ENCODE data around the gene DHX9. TPM values are rescaled to one million over a fixed set of nuclear protein-coding genes. Genes with fewer than 3 reads are reported as not detected.

DHX9 gene
- total RNA-seq, 2 experiments from 2014 or later: 213 to 228 TPM

DNA sequence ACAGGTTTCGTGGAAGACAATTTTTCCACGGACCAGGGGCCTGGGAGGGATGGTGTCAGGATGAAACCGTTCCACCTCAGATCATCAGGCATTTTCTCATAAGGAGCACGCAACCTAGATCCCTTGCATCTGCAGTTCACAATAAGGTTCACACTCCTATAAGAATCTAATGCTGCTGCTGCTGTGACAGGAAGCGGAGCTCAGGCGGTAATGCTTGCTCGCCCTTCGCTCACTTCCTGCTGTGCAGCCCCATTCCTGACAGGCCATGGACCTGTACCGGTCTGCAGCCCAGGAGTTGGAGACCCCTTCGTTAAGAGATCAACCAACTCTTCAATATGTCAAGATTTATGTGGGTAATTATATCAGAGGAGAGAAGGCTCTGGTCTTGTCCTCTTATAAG, 3.3 kb upstream of the DHX9 start:
- H3K36me3 Mint-ChIP-seq (ENCODE audit: low read depth): peaks cover 15% of the 10 kb centered on the region
- intact Hi-C loops (cut with micrococcal nuclease): no loop called here
- H3K9me3 Mint-ChIP-seq: no peaks in the 10 kb centered on the region
- peaks cover 9% of the 10 kb centered on the region for H3K4me1 Mint-ChIP-seq (ENCODE audit: low read depth)
- H3K27me3 Mint-ChIP-seq: no peaks in the 10 kb centered on the region
- H3K4me3 Mint-ChIP-seq: no peak overlapping the region
- ATAC-seq (no peak), DNase-seq (no peak)
- no peak overlapping the region for H3K27ac Mint-ChIP-seq
- CTCF ChIA-PET: no interaction called here
- TF ChIP-seq, protein P1, sequence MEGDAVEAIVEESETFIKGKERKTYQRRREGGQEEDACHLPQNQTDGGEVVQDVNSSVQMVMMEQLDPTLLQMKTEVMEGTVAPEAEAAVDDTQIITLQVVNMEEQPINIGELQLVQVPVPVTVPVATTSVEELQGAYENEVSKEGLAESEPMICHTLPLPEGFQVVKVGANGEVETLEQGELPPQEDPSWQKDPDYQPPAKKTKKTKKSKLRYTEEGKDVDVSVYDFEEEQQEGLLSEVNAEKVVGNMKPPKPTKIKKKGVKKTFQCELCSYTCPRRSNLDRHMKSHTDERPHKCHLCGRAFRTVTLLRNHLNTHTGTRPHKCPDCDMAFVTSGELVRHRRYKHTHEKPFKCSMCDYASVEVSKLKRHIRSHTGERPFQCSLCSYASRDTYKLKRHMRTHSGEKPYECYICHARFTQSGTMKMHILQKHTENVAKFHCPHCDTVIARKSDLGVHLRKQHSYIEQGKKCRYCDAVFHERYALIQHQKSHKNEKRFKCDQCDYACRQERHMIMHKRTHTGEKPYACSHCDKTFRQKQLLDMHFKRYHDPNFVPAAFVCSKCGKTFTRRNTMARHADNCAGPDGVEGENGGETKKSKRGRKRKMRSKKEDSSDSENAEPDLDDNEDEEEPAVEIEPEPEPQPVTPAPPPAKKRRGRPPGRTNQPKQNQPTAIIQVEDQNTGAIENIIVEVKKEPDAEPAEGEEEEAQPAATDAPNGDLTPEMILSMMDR (IDR thresholded peaks at IDR 0.05): no peak
- POLR2A ChIA-PET: no interaction called here

DNA sequence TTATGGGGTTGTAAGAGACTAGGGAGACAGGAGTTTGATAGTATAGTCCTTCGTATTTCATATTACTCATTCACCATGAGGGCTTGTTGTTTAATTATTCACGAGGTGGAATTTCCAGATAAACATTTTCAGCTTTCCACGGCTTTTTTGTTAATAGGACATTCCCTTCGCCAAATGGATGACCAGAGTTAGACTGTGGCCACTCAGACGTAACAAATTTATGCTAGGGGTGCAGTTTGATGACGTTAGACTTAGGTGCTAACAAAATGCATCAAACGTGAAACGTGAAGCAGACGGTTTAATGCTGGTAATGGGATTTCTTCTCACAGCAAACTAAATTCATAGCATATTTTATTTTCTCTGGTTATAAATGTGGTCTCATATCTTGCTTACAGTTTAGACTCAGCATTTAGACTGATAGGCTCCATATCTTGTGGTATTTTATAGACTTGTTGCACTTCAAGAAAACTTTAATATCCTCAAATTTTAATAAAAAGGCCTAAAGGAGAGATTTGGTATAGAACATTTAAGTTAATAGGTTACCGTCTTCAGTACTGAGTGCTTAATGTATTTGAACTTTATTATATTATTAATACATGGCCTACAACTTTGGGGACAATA, 2.3 kb downstream of the DHX9 start:
- TF ChIP-seq, protein P1 (IDR thresholded peaks at IDR 0.05): no peak
- no peaks in the 10 kb centered on the region for H3K27me3 Mint-ChIP-seq
- ATAC-seq: no peak
- peaks cover 58% of the 10 kb centered on the region for H3K4me1 Mint-ChIP-seq (ENCODE audit: low read depth)
- H3K4me3 Mint-ChIP-seq: peak overlapping the region; percentile 87
- peaks cover 67% of the 10 kb centered on the region for H3K36me3 Mint-ChIP-seq (ENCODE audit: low read depth)
- POLR2A ChIA-PET: interaction anchor here (1.3 to 2.7 kb wide), 4 partner anchors 11 to 253 kb away, joined by 3 to 18 read pairs (median 5); no protein-coding TSS in a partner anchor
- DNase-seq: no peak
- no peaks in the 10 kb centered on the region for H3K9me3 Mint-ChIP-seq
- peak overlapping the region; percentile 93 for H3K27ac Mint-ChIP-seq
- intact Hi-C loops (cut with micrococcal nuclease): no loop called here
- CTCF ChIA-PET: no interaction called here

DNA sequence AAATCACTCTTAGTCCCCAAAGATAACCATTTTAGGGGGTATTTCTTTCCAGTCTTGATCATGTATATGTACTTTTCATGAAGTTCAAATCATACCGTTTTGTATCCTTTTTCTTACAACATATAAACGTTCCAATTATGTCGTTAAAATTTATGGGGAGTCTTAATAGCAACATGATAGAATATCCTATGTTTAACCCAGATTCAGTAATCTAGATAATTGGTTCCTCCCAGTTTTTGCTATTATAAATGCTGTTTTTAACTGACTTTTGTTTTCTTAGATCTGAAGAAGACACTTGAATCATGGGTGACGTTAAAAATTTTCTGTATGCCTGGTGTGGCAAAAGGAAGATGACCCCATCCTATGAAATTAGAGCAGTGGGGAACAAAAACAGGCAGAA, 3.1 kb downstream of the DHX9 start:
- Mint-ChIP-seq H3K27me3 (no peaks in the 10 kb centered on the region), H3K4me1 (ENCODE audit: low read depth) (peaks cover 66% of the 10 kb centered on the region), H3K4me3 (peak overlapping the region; percentile 87), H3K36me3 (ENCODE audit: low read depth) (peaks cover 74% of the 10 kb centered on the region), H3K9me3 (no peaks in the 10 kb centered on the region), H3K27ac (peak overlapping the region; percentile 68)
- CTCF ChIA-PET: interaction anchor here (1.2 kb wide), 1 partner anchor 11 kb away, joined by 3 read pairs; no protein-coding TSS in a partner anchor
- POLR2A ChIA-PET: no interaction called here
- TF ChIP-seq, protein P1 (IDR thresholded peaks at IDR 0.05): no peak
- DNase-seq (no peak), ATAC-seq (no peak)
- intact Hi-C loops (cut with micrococcal nuclease): no loop called here

DNA sequence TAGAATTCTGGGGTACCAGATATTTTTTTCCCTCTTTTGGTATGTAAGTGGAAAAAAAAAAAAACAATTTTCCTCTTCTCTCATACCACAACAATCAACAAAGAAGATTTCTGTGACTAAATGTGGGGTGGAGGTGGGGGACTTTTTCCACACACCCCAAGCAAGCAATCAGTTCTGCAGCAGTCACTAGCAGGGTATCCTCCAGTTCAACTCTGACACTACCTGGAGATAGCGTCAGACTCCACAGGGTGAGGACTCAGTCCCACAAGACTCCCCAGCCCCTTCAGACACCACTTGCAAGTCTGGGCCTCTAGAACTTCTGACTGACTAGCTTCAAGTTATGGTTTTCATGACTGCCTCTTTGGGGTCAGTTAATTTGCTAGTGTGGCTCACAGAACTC, 6.2 kb downstream of the DHX9 start:
- CTCF ChIA-PET: no interaction called here
- no peaks in the 10 kb centered on the region for H3K9me3 Mint-ChIP-seq
- peaks cover 88% of the 10 kb centered on the region for H3K4me1 Mint-ChIP-seq (ENCODE audit: low read depth)
- DNase-seq (peak; percentile 24), ATAC-seq (peak; percentile 65)
- H3K27ac Mint-ChIP-seq: peak overlapping the region; percentile 77
- TF ChIP-seq, protein P1 (IDR thresholded peaks at IDR 0.05): no peak
- intact Hi-C loops (cut with micrococcal nuclease): no loop called here
- H3K27me3 Mint-ChIP-seq: no peaks in the 10 kb centered on the region
- no peak overlapping the region for H3K4me3 Mint-ChIP-seq
- H3K36me3 Mint-ChIP-seq (ENCODE audit: low read depth): peaks cover 92% of the 10 kb centered on the region
- POLR2A ChIA-PET: interaction anchor here (0.6 to 1.9 kb wide), 6 partner anchors 8 to 43 kb away, joined by 3 to 10 read pairs (median 4); no protein-coding TSS in a partner anchor

DNA sequence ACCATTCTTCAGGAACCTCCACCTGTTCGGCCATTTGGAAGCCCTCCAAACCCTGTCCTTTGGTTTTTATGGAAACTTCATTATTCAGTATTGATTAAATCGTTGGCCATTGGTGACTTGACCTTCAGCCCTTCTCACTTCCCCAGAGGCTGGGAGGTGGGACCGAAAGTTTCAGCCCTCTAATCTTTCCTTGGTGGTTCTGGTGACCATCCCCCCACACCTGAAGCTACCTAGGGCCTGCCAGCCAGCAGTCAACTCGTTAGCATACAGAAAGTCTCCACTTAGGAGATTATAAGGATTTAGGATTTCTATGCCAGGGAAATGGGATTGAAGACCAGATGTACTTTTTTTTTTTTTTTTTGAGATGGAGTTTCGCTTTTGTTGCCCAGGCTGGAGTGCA, 6.7 kb downstream of the DHX9 start:
- ATAC-seq: no peak
- ChIA-PET CTCF (no interaction called here), POLR2A (interaction anchor here (0.7 to 1.9 kb wide), 6 partner anchors 8 to 42 kb away, joined by 3 to 10 read pairs (median 4); no protein-coding TSS in a partner anchor)
- no peak overlapping the region for H3K4me3 Mint-ChIP-seq
- peaks cover 89% of the 10 kb centered on the region for H3K36me3 Mint-ChIP-seq (ENCODE audit: low read depth)
- TF ChIP-seq, protein P1 (IDR thresholded peaks at IDR 0.05): no peak
- H3K27me3 Mint-ChIP-seq: no peaks in the 10 kb centered on the region
- H3K27ac Mint-ChIP-seq: peak overlapping the region; percentile 52
- DNase-seq: no peak
- no peaks in the 10 kb centered on the region for H3K9me3 Mint-ChIP-seq
- intact Hi-C loops (cut with micrococcal nuclease): no loop called here
- peaks cover 86% of the 10 kb centered on the region for H3K4me1 Mint-ChIP-seq (ENCODE audit: low read depth)
